H54 (cell line): ENCODE data around the gene CDK6.

Source experiments
- DNase-seq: peaks from one replicate; pipeline ENCODE4 v3.0.0; 2011; ENCODE audit warnings: low spot score, mixed read lengths; ENCODE audit not compliant: insufficient read length
- FAIRE-seq: peaks from 3 replicates; lab custom pipeline; 2011; peaks lifted over from hg19 to GRCh38; lab: Jason Lieb, UNC
- POLR2A ChIP-seq: IDR thresholded peaks from 2 replicates; pipeline ENCODE4 v1.6.1; 2011; ENCODE audit warnings: low read depth, mild to moderate bottlenecking, low read length

Gene CDK6

GRCh38 chr7:92799446-92800211 is 36.7 kb downstream of the CDK6 start:
- FAIRE-seq = no peak

GRCh38 chr7:92798517-92799249 is 37.7 kb downstream of the CDK6 start:
- FAIRE-seq (no peak), DNase-seq (no peak)
- TF ChIP-seq POLR2A = no peak

More at GRCh38 chr7:92799446-92800211, 36.7 kb downstream of the CDK6 start:
- TF ChIP-seq POLR2A = no peak
- DNase-seq = no peak

- DNase-seq = no peak
- TF ChIP-seq POLR2A = no peak
- no peak for FAIRE-seq
These were observed 38.7 kb downstream of the CDK6 start for GRCh38 chr7:92797693-92798092.

GRCh38 chr7:92797284-92797683 is 39.1 kb downstream of the CDK6 start:
- no peak for TF ChIP-seq POLR2A
- no peak for DNase-seq
- FAIRE-seq = no peak

- no peak for TF ChIP-seq POLR2A
- FAIRE-seq (no peak), DNase-seq (no peak)
These were observed 41.5 kb downstream of the CDK6 start for GRCh38 chr7:92794831-92795230.

- FAIRE-seq (no peak), DNase-seq (no peak)
- TF ChIP-seq POLR2A = no peak
These were observed 42.0 kb downstream of the CDK6 start for GRCh38 chr7:92794391-92794790.

GRCh38 chr7:92793656-92794205 is 42.6 kb downstream of the CDK6 start:
- DNase-seq (no peak), FAIRE-seq (no peak)
- no peak for TF ChIP-seq POLR2A

GRCh38 chr7:92790992-92791391 is 45.4 kb downstream of the CDK6 start:
- no peak for DNase-seq
- FAIRE-seq = peak; percentile 70
- no peak for TF ChIP-seq POLR2A

GRCh38 chr7:92788559-92789183 is 47.7 kb downstream of the CDK6 start:
- DNase-seq (no peak), FAIRE-seq (peak; percentile 70)
- TF ChIP-seq POLR2A = no peak

GRCh38 chr7:92785923-92786322 is 50.5 kb downstream of the CDK6 start:
- DNase-seq (no peak), FAIRE-seq (no peak)
- TF ChIP-seq POLR2A = no peak

- no peak for FAIRE-seq
- no peak for TF ChIP-seq POLR2A
These were observed 51.4 kb downstream of the CDK6 start for GRCh38 chr7:92784935-92785334.

GRCh38 chr7:92783260-92784201 is 52.8 kb downstream of the CDK6 start:
- FAIRE-seq (peak; percentile 33), DNase-seq (no peak)
- no peak for TF ChIP-seq POLR2A

More at GRCh38 chr7:92784935-92785334, 51.4 kb downstream of the CDK6 start:
- DNase-seq = no peak

GRCh38 chr7:92782855-92783254 is 53.5 kb downstream of the CDK6 start:
- DNase-seq (no peak), FAIRE-seq (no peak)
- no peak for TF ChIP-seq POLR2A
